ENCODE measurements around the gene RAB11FIP3.

DNA sequence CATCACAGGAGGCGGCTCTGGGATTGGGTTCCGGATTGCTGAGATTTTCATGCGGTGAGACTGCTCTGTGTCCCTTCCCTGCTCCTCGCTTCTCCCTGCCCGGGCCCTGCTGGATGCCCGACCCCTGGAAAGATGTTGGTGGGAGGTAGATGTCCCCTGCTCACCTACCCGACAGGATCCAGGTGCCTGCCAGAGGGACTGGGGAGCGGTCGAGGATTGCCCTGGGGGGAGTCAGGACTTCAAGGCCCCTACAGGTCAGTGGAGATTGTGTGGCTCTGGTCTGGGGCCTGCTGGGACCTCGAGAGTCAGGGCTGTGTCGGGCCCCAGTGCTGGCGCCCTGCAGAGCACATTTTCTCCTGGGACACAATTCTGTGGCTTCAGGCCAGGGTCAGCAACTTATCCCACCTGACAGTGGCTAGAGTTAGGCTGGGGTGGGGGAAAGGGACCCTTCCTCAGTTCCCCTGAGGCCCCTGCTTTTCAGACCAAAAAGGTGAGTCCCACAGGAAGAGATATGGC is 20.4 kb upstream of the RAB11FIP3 start:
- TF ChIP-seq, protein P1, sequence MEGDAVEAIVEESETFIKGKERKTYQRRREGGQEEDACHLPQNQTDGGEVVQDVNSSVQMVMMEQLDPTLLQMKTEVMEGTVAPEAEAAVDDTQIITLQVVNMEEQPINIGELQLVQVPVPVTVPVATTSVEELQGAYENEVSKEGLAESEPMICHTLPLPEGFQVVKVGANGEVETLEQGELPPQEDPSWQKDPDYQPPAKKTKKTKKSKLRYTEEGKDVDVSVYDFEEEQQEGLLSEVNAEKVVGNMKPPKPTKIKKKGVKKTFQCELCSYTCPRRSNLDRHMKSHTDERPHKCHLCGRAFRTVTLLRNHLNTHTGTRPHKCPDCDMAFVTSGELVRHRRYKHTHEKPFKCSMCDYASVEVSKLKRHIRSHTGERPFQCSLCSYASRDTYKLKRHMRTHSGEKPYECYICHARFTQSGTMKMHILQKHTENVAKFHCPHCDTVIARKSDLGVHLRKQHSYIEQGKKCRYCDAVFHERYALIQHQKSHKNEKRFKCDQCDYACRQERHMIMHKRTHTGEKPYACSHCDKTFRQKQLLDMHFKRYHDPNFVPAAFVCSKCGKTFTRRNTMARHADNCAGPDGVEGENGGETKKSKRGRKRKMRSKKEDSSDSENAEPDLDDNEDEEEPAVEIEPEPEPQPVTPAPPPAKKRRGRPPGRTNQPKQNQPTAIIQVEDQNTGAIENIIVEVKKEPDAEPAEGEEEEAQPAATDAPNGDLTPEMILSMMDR (conservative IDR thresholded peaks at IDR 0.05; ENCODE audit: low read depth, low read length) = no peak
- no peak for TF ChIP-seq EZH2 (IDR thresholded peaks at IDR 0.05; ENCODE audit: low read length, unreplicated experiment)
- no peak for TF ChIP-seq EZH2phosphoT487 (IDR thresholded peaks at IDR 0.05; ENCODE audit: borderline replicate concordance, low read length)
